ENCODE measurements around the gene ANKS1B.

The ANKS1B gene

GRCh38 chr12:99917711-99918402, 66.9 kb downstream of the ANKS1B start:
- TF ChIP-seq CTCF (IDR thresholded peaks at IDR 0.05; ENCODE audit: extremely low read depth, insufficient read depth, missing control alignments), result no peak
- in situ Hi-C loops (cut with MboI; ENCODE audit: low pct_unique_long_range_greater_than_20kb, low sequenced_read_pairs, unreplicated experiment), result no loop called here
- DNase-seq (ENCODE audit: low spot score), result no peak

- in situ Hi-C loops (cut with MboI; ENCODE audit: low pct_unique_long_range_greater_than_20kb, low sequenced_read_pairs, unreplicated experiment), result no loop called here
- no peak for DNase-seq (ENCODE audit: low spot score)
- no peak for TF ChIP-seq CTCF (IDR thresholded peaks at IDR 0.05; ENCODE audit: extremely low read depth, insufficient read depth, missing control alignments)
Observed at GRCh38 chr12:99916555-99916954, 68.2 kb downstream of the ANKS1B start.

GRCh38 chr12:99915251-99916082, 69.3 kb downstream of the ANKS1B start:
- no peak for DNase-seq (ENCODE audit: low spot score)
- in situ Hi-C loops (cut with MboI; ENCODE audit: low pct_unique_long_range_greater_than_20kb, low sequenced_read_pairs, unreplicated experiment), result no loop called here
- TF ChIP-seq CTCF (IDR thresholded peaks at IDR 0.05; ENCODE audit: extremely low read depth, insufficient read depth, missing control alignments), result no peak

- no peak for DNase-seq (ENCODE audit: low spot score)
- TF ChIP-seq CTCF (IDR thresholded peaks at IDR 0.05; ENCODE audit: extremely low read depth, insufficient read depth, missing control alignments), result no peak
- in situ Hi-C loops (cut with MboI; ENCODE audit: low pct_unique_long_range_greater_than_20kb, low sequenced_read_pairs, unreplicated experiment), result no loop called here
Observed at GRCh38 chr12:99914206-99914605, 70.5 kb downstream of the ANKS1B start.

- in situ Hi-C loops (cut with MboI; ENCODE audit: low pct_unique_long_range_greater_than_20kb, low sequenced_read_pairs, unreplicated experiment), result no loop called here
- peak; percentile 4 for DNase-seq (ENCODE audit: low spot score)
- TF ChIP-seq CTCF (IDR thresholded peaks at IDR 0.05; ENCODE audit: extremely low read depth, insufficient read depth, missing control alignments), result no peak
Observed at GRCh38 chr12:99911967-99912366, 72.8 kb downstream of the ANKS1B start.

GRCh38 chr12:99911081-99911480, 73.7 kb downstream of the ANKS1B start:
- DNase-seq (ENCODE audit: low spot score), result no peak
- in situ Hi-C loops (cut with MboI; ENCODE audit: low pct_unique_long_range_greater_than_20kb, low sequenced_read_pairs, unreplicated experiment), result no loop called here
- TF ChIP-seq CTCF (IDR thresholded peaks at IDR 0.05; ENCODE audit: extremely low read depth, insufficient read depth, missing control alignments), result no peak

Measured in GM13977 (cell line).